ENCODE data around the gene INTS3.

The INTS3 gene

GRCh38 chr1:153687346-153688125 lies 40.3 kb upstream of the INTS3 start:
- Histone ChIP-seq H3K27me3 (ENCODE audit: control insufficient read depth in 2 of 2, insufficient read depth in 2 of 2, low read length in 2 of 2) (no peaks in the 10 kb centered on the region), H3K4me3 (ENCODE audit: low read length in 2 of 2) (no peak overlapping the region), H3K36me3 (ENCODE audit: control insufficient read depth in 2 of 2, insufficient read depth in 2 of 2, low read length in 2 of 2) (no peaks in the 10 kb centered on the region), H3K4me1 (ENCODE audit: control insufficient read depth in 2 of 2, insufficient read depth in 2 of 2, low read length in 2 of 2) (no peaks in the 10 kb centered on the region), H3K9me3 (ENCODE audit: control insufficient read depth in 2 of 2, low read length in 2 of 2) (no peaks in the 10 kb centered on the region), H3K9ac (ENCODE audit: low read depth in 1 of 2, low read length in 2 of 2) (no peak overlapping the region), H3K27ac (ENCODE audit: low read depth in 2 of 2, low read length in 2 of 2) (no peak overlapping the region)

GRCh38 chr1:153688276-153688675 lies 39.6 kb upstream of the INTS3 start:
- no peak overlapping the region for H3K4me3 ChIP-seq (ENCODE audit: low read length in 2 of 2)
- no peak overlapping the region for H3K27ac ChIP-seq (ENCODE audit: low read depth in 2 of 2, low read length in 2 of 2)
- no peaks in the 10 kb centered on the region for H3K4me1 ChIP-seq (ENCODE audit: control insufficient read depth in 2 of 2, insufficient read depth in 2 of 2, low read length in 2 of 2)
- no peaks in the 10 kb centered on the region for H3K36me3 ChIP-seq (ENCODE audit: control insufficient read depth in 2 of 2, insufficient read depth in 2 of 2, low read length in 2 of 2)
- H3K9ac ChIP-seq (ENCODE audit: low read depth in 1 of 2, low read length in 2 of 2) = no peak overlapping the region
- H3K9me3 ChIP-seq (ENCODE audit: control insufficient read depth in 2 of 2, low read length in 2 of 2) = no peaks in the 10 kb centered on the region
- H3K27me3 ChIP-seq (ENCODE audit: control insufficient read depth in 2 of 2, insufficient read depth in 2 of 2, low read length in 2 of 2) = no peaks in the 10 kb centered on the region

GRCh38 chr1:153688736-153689328 lies 39.0 kb upstream of the INTS3 start:
- Histone ChIP-seq H3K27me3 (ENCODE audit: control insufficient read depth in 2 of 2, insufficient read depth in 2 of 2, low read length in 2 of 2) (no peaks in the 10 kb centered on the region), H3K9ac (ENCODE audit: low read depth in 1 of 2, low read length in 2 of 2) (no peak overlapping the region), H3K27ac (ENCODE audit: low read depth in 2 of 2, low read length in 2 of 2) (no peak overlapping the region), H3K4me3 (ENCODE audit: low read length in 2 of 2) (no peak overlapping the region), H3K36me3 (ENCODE audit: control insufficient read depth in 2 of 2, insufficient read depth in 2 of 2, low read length in 2 of 2) (no peaks in the 10 kb centered on the region), H3K4me1 (ENCODE audit: control insufficient read depth in 2 of 2, insufficient read depth in 2 of 2, low read length in 2 of 2) (no peaks in the 10 kb centered on the region), H3K9me3 (ENCODE audit: control insufficient read depth in 2 of 2, low read length in 2 of 2) (no peaks in the 10 kb centered on the region)

GRCh38 chr1:153693466-153693865 lies 34.4 kb upstream of the INTS3 start:
- H3K27ac ChIP-seq (ENCODE audit: low read depth in 2 of 2, low read length in 2 of 2) = no peak overlapping the region
- H3K4me1 ChIP-seq (ENCODE audit: control insufficient read depth in 2 of 2, insufficient read depth in 2 of 2, low read length in 2 of 2) = no peaks in the 10 kb centered on the region
- H3K36me3 ChIP-seq (ENCODE audit: control insufficient read depth in 2 of 2, insufficient read depth in 2 of 2, low read length in 2 of 2) = no peaks in the 10 kb centered on the region
- H3K27me3 ChIP-seq (ENCODE audit: control insufficient read depth in 2 of 2, insufficient read depth in 2 of 2, low read length in 2 of 2) = no peaks in the 10 kb centered on the region
- no peak overlapping the region for H3K9ac ChIP-seq (ENCODE audit: low read depth in 1 of 2, low read length in 2 of 2)
- no peaks in the 10 kb centered on the region for H3K9me3 ChIP-seq (ENCODE audit: control insufficient read depth in 2 of 2, low read length in 2 of 2)
- H3K4me3 ChIP-seq (ENCODE audit: low read length in 2 of 2) = no peak overlapping the region

- Histone ChIP-seq H3K27me3 (ENCODE audit: control insufficient read depth in 2 of 2, insufficient read depth in 2 of 2, low read length in 2 of 2) (no peaks in the 10 kb centered on the region), H3K9me3 (ENCODE audit: control insufficient read depth in 2 of 2, low read length in 2 of 2) (no peaks in the 10 kb centered on the region), H3K4me3 (ENCODE audit: low read length in 2 of 2) (no peak overlapping the region), H3K9ac (ENCODE audit: low read depth in 1 of 2, low read length in 2 of 2) (no peak overlapping the region), H3K4me1 (ENCODE audit: control insufficient read depth in 2 of 2, insufficient read depth in 2 of 2, low read length in 2 of 2) (no peaks in the 10 kb centered on the region), H3K36me3 (ENCODE audit: control insufficient read depth in 2 of 2, insufficient read depth in 2 of 2, low read length in 2 of 2) (no peaks in the 10 kb centered on the region), H3K27ac (ENCODE audit: low read depth in 2 of 2, low read length in 2 of 2) (no peak overlapping the region)
These were observed 31.1 kb upstream of the INTS3 start for GRCh38 chr1:153696741-153697140.

GRCh38 chr1:153697191-153698019 lies 30.4 kb upstream of the INTS3 start:
- Histone ChIP-seq H3K4me3 (ENCODE audit: low read length in 2 of 2) (no peak overlapping the region), H3K27ac (ENCODE audit: low read depth in 2 of 2, low read length in 2 of 2) (peak overlapping the region; percentile 19 to 29), H3K36me3 (ENCODE audit: control insufficient read depth in 2 of 2, insufficient read depth in 2 of 2, low read length in 2 of 2) (no peaks in the 10 kb centered on the region), H3K9me3 (ENCODE audit: control insufficient read depth in 2 of 2, low read length in 2 of 2) (no peaks in the 10 kb centered on the region), H3K27me3 (ENCODE audit: control insufficient read depth in 2 of 2, insufficient read depth in 2 of 2, low read length in 2 of 2) (no peaks in the 10 kb centered on the region), H3K4me1 (ENCODE audit: control insufficient read depth in 2 of 2, insufficient read depth in 2 of 2, low read length in 2 of 2) (no peaks in the 10 kb centered on the region), H3K9ac (ENCODE audit: low read depth in 1 of 2, low read length in 2 of 2) (no peak overlapping the region)

GRCh38 chr1:153698020-153698922 lies 29.6 kb upstream of the INTS3 start:
- H3K4me1 ChIP-seq (ENCODE audit: control insufficient read depth in 2 of 2, insufficient read depth in 2 of 2, low read length in 2 of 2) = no peaks in the 10 kb centered on the region
- H3K27me3 ChIP-seq (ENCODE audit: control insufficient read depth in 2 of 2, insufficient read depth in 2 of 2, low read length in 2 of 2) = no peaks in the 10 kb centered on the region
- no peaks in the 10 kb centered on the region for H3K9me3 ChIP-seq (ENCODE audit: control insufficient read depth in 2 of 2, low read length in 2 of 2)
- no peaks in the 10 kb centered on the region for H3K36me3 ChIP-seq (ENCODE audit: control insufficient read depth in 2 of 2, insufficient read depth in 2 of 2, low read length in 2 of 2)
- no peak overlapping the region for H3K9ac ChIP-seq (ENCODE audit: low read depth in 1 of 2, low read length in 2 of 2)
- peak overlapping the region; percentile 19 to 29 for H3K27ac ChIP-seq (ENCODE audit: low read depth in 2 of 2, low read length in 2 of 2)
- peak overlapping the region in 1 of 2 donors; percentile 26 for H3K4me3 ChIP-seq (ENCODE audit: low read length in 2 of 2)

- no peaks in the 10 kb centered on the region for H3K9me3 ChIP-seq (ENCODE audit: control insufficient read depth in 2 of 2, low read length in 2 of 2)
These were observed 28.7 kb upstream of the INTS3 start for GRCh38 chr1:153698923-153699714.

GRCh38 chr1:153699768-153700167 lies 28.1 kb upstream of the INTS3 start:
- no peak overlapping the region for H3K9ac ChIP-seq (ENCODE audit: low read depth in 1 of 2, low read length in 2 of 2)
- H3K27ac ChIP-seq (ENCODE audit: low read depth in 2 of 2, low read length in 2 of 2) = no peak overlapping the region
- H3K36me3 ChIP-seq (ENCODE audit: control insufficient read depth in 2 of 2, insufficient read depth in 2 of 2, low read length in 2 of 2) = no peaks in the 10 kb centered on the region
- H3K9me3 ChIP-seq (ENCODE audit: control insufficient read depth in 2 of 2, low read length in 2 of 2) = no peaks in the 10 kb centered on the region
- no peaks in the 10 kb centered on the region for H3K4me1 ChIP-seq (ENCODE audit: control insufficient read depth in 2 of 2, insufficient read depth in 2 of 2, low read length in 2 of 2)
- H3K4me3 ChIP-seq (ENCODE audit: low read length in 2 of 2) = no peak overlapping the region
- no peaks in the 10 kb centered on the region for H3K27me3 ChIP-seq (ENCODE audit: control insufficient read depth in 2 of 2, insufficient read depth in 2 of 2, low read length in 2 of 2)

More at GRCh38 chr1:153698923-153699714, 28.7 kb upstream of the INTS3 start:
- no peaks in the 10 kb centered on the region for H3K36me3 ChIP-seq (ENCODE audit: control insufficient read depth in 2 of 2, insufficient read depth in 2 of 2, low read length in 2 of 2)
- H3K27me3 ChIP-seq (ENCODE audit: control insufficient read depth in 2 of 2, insufficient read depth in 2 of 2, low read length in 2 of 2) = no peaks in the 10 kb centered on the region
- H3K4me3 ChIP-seq (ENCODE audit: low read length in 2 of 2) = no peak overlapping the region
- H3K4me1 ChIP-seq (ENCODE audit: control insufficient read depth in 2 of 2, insufficient read depth in 2 of 2, low read length in 2 of 2) = no peaks in the 10 kb centered on the region
- no peak overlapping the region for H3K9ac ChIP-seq (ENCODE audit: low read depth in 1 of 2, low read length in 2 of 2)
- H3K27ac ChIP-seq (ENCODE audit: low read depth in 2 of 2, low read length in 2 of 2) = no peak overlapping the region

Measured in mucosa of rectum (tissue), 2 donors.